C4-2B (cell line): ENCODE measurements around the gene TRIM3.

ENCODE experiments used
- CTCF ChIP-seq: fragments of 450-650 bp; conservative IDR thresholded peaks from 2 replicates; pipeline ENCODE4 v1.5.1; 2017; ENCODE audit warnings: mild to moderate bottlenecking
- ZFX ChIP-seq: fragments of 450-650 bp; IDR thresholded peaks from 2 replicates; pipeline ENCODE4 v1.6.1; 2017

- no peak for TF ChIP-seq CTCF
- no peak for TF ChIP-seq ZFX
Measured at GRCh38 chr11:6400431-6401345, 73.1 kb downstream of the TRIM3 start.
